ENCODE data around the gene RPS6KA4.

Gene RPS6KA4

DNA sequence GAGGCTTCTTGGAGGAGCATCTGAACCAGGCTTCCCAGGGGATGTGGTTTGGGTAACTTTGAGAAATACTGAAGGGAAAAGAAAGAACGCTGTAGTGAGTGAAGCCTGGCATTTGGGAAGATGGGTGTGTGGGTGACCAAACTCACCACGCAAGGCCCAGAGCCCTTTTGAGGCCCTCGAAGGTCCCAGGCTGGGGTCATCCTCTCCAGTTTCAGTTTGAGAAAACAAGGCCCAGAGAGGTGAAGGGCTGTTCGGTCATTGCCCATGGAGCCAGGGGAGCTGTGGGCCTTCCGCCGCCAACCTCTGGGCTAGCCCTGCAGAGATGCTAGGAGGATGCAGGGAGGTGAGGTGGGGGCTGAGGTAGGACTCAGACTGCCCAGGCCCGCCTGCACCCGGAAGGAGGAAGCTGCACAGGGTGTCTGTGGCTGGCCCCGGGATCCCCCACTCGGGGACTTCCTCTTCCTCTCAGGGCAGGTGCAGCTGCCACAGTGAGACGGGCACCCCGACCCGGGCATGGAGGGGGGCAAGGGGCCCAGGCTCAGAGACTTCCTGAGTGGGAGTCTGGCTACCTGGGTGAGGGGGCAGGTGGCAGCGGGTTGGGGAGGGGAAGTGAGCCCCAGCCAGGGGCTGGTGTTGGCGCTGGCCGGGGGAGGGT is 19.1 kb upstream of the RPS6KA4 start, which contains the start of gene CCDC88B:
TSS of gene CCDC88B (plus strand) at position 451 of the 655 bp plus-strand sequence. CDS start at position 514, 63 bp downstream.
- H3K27ac ChIP-seq: no peak within 1 kb of the TSS

GRCh38 chr11:64340671-64341335 is 18.2 kb upstream of the RPS6KA4 start:
- H3K27ac ChIP-seq: no peak overlapping the region
- TF ChIP-seq ZFX (IDR thresholded peaks at IDR 0.05; ENCODE audit: borderline replicate concordance): no peak
- TF ChIP-seq, protein P1, sequence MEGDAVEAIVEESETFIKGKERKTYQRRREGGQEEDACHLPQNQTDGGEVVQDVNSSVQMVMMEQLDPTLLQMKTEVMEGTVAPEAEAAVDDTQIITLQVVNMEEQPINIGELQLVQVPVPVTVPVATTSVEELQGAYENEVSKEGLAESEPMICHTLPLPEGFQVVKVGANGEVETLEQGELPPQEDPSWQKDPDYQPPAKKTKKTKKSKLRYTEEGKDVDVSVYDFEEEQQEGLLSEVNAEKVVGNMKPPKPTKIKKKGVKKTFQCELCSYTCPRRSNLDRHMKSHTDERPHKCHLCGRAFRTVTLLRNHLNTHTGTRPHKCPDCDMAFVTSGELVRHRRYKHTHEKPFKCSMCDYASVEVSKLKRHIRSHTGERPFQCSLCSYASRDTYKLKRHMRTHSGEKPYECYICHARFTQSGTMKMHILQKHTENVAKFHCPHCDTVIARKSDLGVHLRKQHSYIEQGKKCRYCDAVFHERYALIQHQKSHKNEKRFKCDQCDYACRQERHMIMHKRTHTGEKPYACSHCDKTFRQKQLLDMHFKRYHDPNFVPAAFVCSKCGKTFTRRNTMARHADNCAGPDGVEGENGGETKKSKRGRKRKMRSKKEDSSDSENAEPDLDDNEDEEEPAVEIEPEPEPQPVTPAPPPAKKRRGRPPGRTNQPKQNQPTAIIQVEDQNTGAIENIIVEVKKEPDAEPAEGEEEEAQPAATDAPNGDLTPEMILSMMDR (IDR thresholded peaks at IDR 0.05): peak; percentile 37

More for the DNA sequence above, 19.1 kb upstream of the RPS6KA4 start, which contains the start of gene CCDC88B:
- no peak for TF ChIP-seq ZFX (IDR thresholded peaks at IDR 0.05; ENCODE audit: borderline replicate concordance)
- TF ChIP-seq, protein P1 (IDR thresholded peaks at IDR 0.05): no peak

GRCh38 chr11:64341429-64341828 is 17.5 kb upstream of the RPS6KA4 start:
- H3K27ac ChIP-seq: no peak overlapping the region
- TF ChIP-seq, protein P1 (IDR thresholded peaks at IDR 0.05): no peak
- no peak for TF ChIP-seq ZFX (IDR thresholded peaks at IDR 0.05; ENCODE audit: borderline replicate concordance)

DNA sequence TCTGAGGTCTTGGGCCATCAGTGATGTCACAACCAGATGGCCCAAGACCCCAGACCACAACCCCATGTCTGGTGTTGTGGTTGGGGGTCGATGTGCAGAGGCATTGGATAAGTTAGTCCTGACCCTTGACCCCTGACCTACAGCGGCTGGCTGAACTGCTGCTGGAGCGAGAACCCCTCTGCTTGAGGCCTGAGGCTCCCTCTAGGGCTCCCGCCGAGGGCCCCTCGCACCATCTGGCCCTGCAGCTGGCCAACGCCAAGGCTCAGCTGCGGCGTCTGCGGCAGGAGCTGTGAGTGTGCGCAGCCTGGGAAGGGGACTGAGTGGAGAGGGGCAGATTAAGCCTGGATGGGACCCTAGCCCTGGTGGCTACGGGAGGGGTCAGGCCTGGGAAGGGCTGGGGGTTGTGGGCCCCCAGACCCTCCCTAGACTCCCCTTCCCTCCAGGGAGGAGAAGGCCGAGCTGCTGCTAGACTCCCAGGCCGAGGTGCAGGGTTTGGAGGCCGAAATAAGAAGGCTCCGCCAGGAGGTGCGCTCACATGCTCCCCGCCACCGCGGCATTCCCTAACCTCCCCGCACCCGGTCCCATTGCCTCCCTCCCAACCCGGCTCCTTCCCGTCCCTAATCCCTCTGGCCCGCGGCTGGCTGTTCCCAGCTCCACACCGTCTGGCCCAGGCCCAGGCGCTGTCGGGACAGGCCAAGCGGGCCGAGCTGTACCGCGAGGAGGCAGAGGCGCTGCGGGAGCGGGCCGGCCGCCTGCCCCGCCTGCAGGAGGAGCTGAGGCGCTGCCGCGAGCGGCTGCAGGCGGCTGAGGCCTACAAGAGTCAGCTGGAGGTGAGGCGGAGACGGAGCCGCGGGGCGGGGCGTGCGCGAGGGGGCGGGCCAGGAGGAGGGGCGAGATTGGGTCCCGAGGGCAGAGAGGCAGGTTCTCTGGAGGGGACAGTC is 16.8 kb upstream of the RPS6KA4 start:
- peak overlapping the region; percentile 53 for H3K27ac ChIP-seq

GRCh38 chr11:64342869-64343745 is 15.9 kb upstream of the RPS6KA4 start:
- H3K27ac ChIP-seq: peak overlapping the region; percentile 53; the same call in 1 of the 2 replicates
- TF ChIP-seq ZFX (IDR thresholded peaks at IDR 0.05; ENCODE audit: borderline replicate concordance): no peak
- TF ChIP-seq, protein P1 (IDR thresholded peaks at IDR 0.05): no peak

More for the DNA sequence above, 16.8 kb upstream of the RPS6KA4 start:
- TF ChIP-seq ZFX (IDR thresholded peaks at IDR 0.05; ENCODE audit: borderline replicate concordance): no peak
- TF ChIP-seq, protein P1 (IDR thresholded peaks at IDR 0.05): peak; percentile 77

DNA sequence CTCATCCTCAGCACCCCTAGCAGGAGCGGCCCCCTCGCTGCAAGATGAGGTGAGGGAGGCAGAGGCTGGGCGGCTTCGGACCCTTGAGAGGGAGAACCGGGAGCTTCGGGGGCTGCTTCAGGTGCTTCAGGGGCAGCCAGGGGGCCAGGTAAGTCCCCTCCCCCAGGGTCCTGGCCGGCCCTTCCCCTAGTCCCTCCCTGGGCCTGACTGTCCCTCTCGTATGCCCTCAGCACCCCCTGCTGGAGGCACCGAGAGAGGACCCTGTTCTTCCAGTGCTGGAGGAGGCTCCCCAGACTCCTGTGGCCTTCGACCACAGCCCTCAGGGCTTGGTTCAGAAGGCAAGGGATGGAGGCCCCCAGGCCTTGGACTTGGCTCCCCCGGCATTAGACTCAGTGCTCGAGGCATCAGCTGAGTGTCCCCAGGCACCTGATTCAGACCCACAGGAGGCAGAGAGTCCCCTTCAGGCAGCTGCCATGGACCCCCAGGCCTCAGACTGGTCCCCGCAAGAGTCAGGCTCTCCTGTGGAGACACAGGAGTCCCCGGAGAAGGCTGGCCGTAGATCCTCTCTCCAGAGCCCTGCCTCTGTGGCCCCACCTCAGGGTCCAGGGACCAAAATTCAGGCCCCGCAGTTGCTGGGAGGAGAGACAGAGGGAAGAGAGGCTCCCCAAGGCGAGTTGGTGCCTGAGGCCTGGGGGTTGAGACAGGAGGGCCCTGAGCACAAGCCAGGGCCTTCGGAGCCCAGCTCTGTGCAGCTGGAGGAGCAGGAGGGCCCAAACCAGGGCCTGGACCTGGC is 15.0 kb upstream of the RPS6KA4 start:
- no peak for TF ChIP-seq ZFX (IDR thresholded peaks at IDR 0.05; ENCODE audit: borderline replicate concordance)
- TF ChIP-seq, protein P1 (IDR thresholded peaks at IDR 0.05): peak; percentile 40
- no peak overlapping the region for H3K27ac ChIP-seq

Data from 22Rv1 (cell line).